ENCODE results near the gene MLF1.

The MLF1 gene

GRCh38 chr3:158600787-158601186 lies 29.8 kb downstream of the MLF1 start:
- no peak overlapping the region for H3K23ac ChIP-seq (ENCODE audit: low read length in 2 of 2)
- no peak overlapping the region for H2AFZ ChIP-seq (ENCODE audit: low read depth, low read length)
- H3K14ac ChIP-seq (ENCODE audit: low read length in 2 of 2), result no peak overlapping the region
- H4K91ac ChIP-seq (ENCODE audit: low read length), result no peak overlapping the region
- no peak overlapping the region for H2BK15ac ChIP-seq (ENCODE audit: low read depth, poor library complexity, severe bottlenecking)
- no peak for DNase-seq
- no peaks in the 10 kb centered on the region for H3K79me1 ChIP-seq (replicated peaks; ENCODE audit: low read length, poor library complexity, severe bottlenecking)
- no peak overlapping the region for H3K4ac ChIP-seq (ENCODE audit: low read depth in 1 of 2, low read length in 2 of 2)
- no peak overlapping the region for H2AK5ac ChIP-seq (ENCODE audit: low read length, severe bottlenecking)
- whole genome bisulfite sequencing, result 100% methylated on average over 2 of the region's 2 CpGs
- H2BK12ac ChIP-seq (ENCODE audit: low read length in 2 of 2), result no peak overlapping the region
- no peak overlapping the region for H3K4me2 ChIP-seq (ENCODE audit: low read length, poor library complexity, severe bottlenecking)
- no peak overlapping the region for H2BK5ac ChIP-seq (ENCODE audit: low read depth, low read length, poor library complexity, severe bottlenecking)
- H3K4me1 ChIP-seq (ENCODE audit: control insufficient read depth, insufficient read depth, low read depth, low read length), result no peaks in the 10 kb centered on the region
- H3K4me3 ChIP-seq (ENCODE audit: insufficient read depth in 1 of 2, low read depth in 1 of 2, low read length in 2 of 2), result no peak overlapping the region
- H2BK120ac ChIP-seq (ENCODE audit: low read depth, low read length), result no peak overlapping the region
- no peaks in the 10 kb centered on the region for H3K9me3 ChIP-seq (ENCODE audit: control insufficient read depth, low read length)
- no peak overlapping the region for H3K27ac ChIP-seq (ENCODE audit: low read length, poor library complexity, severe bottlenecking)
- H4K8ac ChIP-seq (ENCODE audit: low read length), result no peak overlapping the region
- H3K9ac ChIP-seq (ENCODE audit: low read length), result no peak overlapping the region
- no peaks in the 10 kb centered on the region for H3K36me3 ChIP-seq (ENCODE audit: control insufficient read depth in 1 of 2, insufficient read depth in 2 of 2, low read depth in 1 of 2, low read length in 2 of 2)
- no peak overlapping the region for H3K18ac ChIP-seq (ENCODE audit: low read depth in 1 of 2, low read length in 2 of 2)
- no peaks in the 10 kb centered on the region for H3K27me3 ChIP-seq (ENCODE audit: control insufficient read depth in 1 of 2, insufficient read depth in 1 of 2, low read length in 2 of 2)

GRCh38 chr3:158602227-158602626 lies 31.2 kb downstream of the MLF1 start:
- Histone ChIP-seq H2AFZ (ENCODE audit: low read depth, low read length) (no peak overlapping the region), H3K27me3 (ENCODE audit: control insufficient read depth in 1 of 2, insufficient read depth in 1 of 2, low read length in 2 of 2) (no peaks in the 10 kb centered on the region), H3K4me2 (ENCODE audit: low read length, poor library complexity, severe bottlenecking) (no peak overlapping the region), H4K8ac (ENCODE audit: low read length) (no peak overlapping the region), H3K9ac (ENCODE audit: low read length) (no peak overlapping the region), H2BK5ac (ENCODE audit: low read depth, low read length, poor library complexity, severe bottlenecking) (no peak overlapping the region), H3K4me3 (ENCODE audit: insufficient read depth in 1 of 2, low read depth in 1 of 2, low read length in 2 of 2) (no peak overlapping the region), H2BK120ac (ENCODE audit: low read depth, low read length) (no peak overlapping the region), H3K14ac (ENCODE audit: low read length in 2 of 2) (no peak overlapping the region), H3K18ac (ENCODE audit: low read depth in 1 of 2, low read length in 2 of 2) (no peak overlapping the region), H3K27ac (ENCODE audit: low read length, poor library complexity, severe bottlenecking) (no peak overlapping the region), H4K91ac (ENCODE audit: low read length) (no peak overlapping the region), H2AK5ac (ENCODE audit: low read length, severe bottlenecking) (no peak overlapping the region), H3K9me3 (ENCODE audit: control insufficient read depth, low read length) (no peaks in the 10 kb centered on the region), H3K4me1 (ENCODE audit: control insufficient read depth, insufficient read depth, low read depth, low read length) (no peaks in the 10 kb centered on the region), H3K23ac (ENCODE audit: low read length in 2 of 2) (no peak overlapping the region), H3K4ac (ENCODE audit: low read depth in 1 of 2, low read length in 2 of 2) (no peak overlapping the region), H2BK15ac (ENCODE audit: low read depth, poor library complexity, severe bottlenecking) (no peak overlapping the region), H3K36me3 (ENCODE audit: control insufficient read depth in 1 of 2, insufficient read depth in 2 of 2, low read depth in 1 of 2, low read length in 2 of 2) (no peaks in the 10 kb centered on the region), H3K79me1 (replicated peaks; ENCODE audit: low read length, poor library complexity, severe bottlenecking) (no peaks in the 10 kb centered on the region), H2BK12ac (ENCODE audit: low read length in 2 of 2) (no peak overlapping the region)
- no peak for DNase-seq

- H2BK5ac ChIP-seq (ENCODE audit: low read depth, low read length, poor library complexity, severe bottlenecking), result no peak overlapping the region
- no CpG with 5 or more reads among the region's 1 CpG for WGBS
- H3K9ac ChIP-seq (ENCODE audit: low read length), result no peak overlapping the region
- H3K4me3 ChIP-seq (ENCODE audit: insufficient read depth in 1 of 2, low read depth in 1 of 2, low read length in 2 of 2), result no peak overlapping the region
- H2AK5ac ChIP-seq (ENCODE audit: low read length, severe bottlenecking), result no peak overlapping the region
- no peak overlapping the region for H3K23ac ChIP-seq (ENCODE audit: low read length in 2 of 2)
- no peaks in the 10 kb centered on the region for H3K27me3 ChIP-seq (ENCODE audit: control insufficient read depth in 1 of 2, insufficient read depth in 1 of 2, low read length in 2 of 2)
- H3K4me1 ChIP-seq (ENCODE audit: control insufficient read depth, insufficient read depth, low read depth, low read length), result no peaks in the 10 kb centered on the region
- no peak overlapping the region for H3K4me2 ChIP-seq (ENCODE audit: low read length, poor library complexity, severe bottlenecking)
- H2AFZ ChIP-seq (ENCODE audit: low read depth, low read length), result no peak overlapping the region
- no peak overlapping the region for H3K27ac ChIP-seq (ENCODE audit: low read length, poor library complexity, severe bottlenecking)
- no peak overlapping the region for H3K14ac ChIP-seq (ENCODE audit: low read length in 2 of 2)
- H2BK15ac ChIP-seq (ENCODE audit: low read depth, poor library complexity, severe bottlenecking), result no peak overlapping the region
- H2BK120ac ChIP-seq (ENCODE audit: low read depth, low read length), result no peak overlapping the region
- no peak overlapping the region for H3K18ac ChIP-seq (ENCODE audit: low read depth in 1 of 2, low read length in 2 of 2)
- H3K79me1 ChIP-seq (replicated peaks; ENCODE audit: low read length, poor library complexity, severe bottlenecking), result no peaks in the 10 kb centered on the region
- no peak for DNase-seq
- no peak overlapping the region for H3K4ac ChIP-seq (ENCODE audit: low read depth in 1 of 2, low read length in 2 of 2)
- H2BK12ac ChIP-seq (ENCODE audit: low read length in 2 of 2), result no peak overlapping the region
- H4K91ac ChIP-seq (ENCODE audit: low read length), result no peak overlapping the region
- H3K36me3 ChIP-seq (ENCODE audit: control insufficient read depth in 1 of 2, insufficient read depth in 2 of 2, low read depth in 1 of 2, low read length in 2 of 2), result no peaks in the 10 kb centered on the region
- peaks cover 16% of the 10 kb centered on the region for H3K9me3 ChIP-seq (ENCODE audit: control insufficient read depth, low read length)
- no peak overlapping the region for H4K8ac ChIP-seq (ENCODE audit: low read length)
Measured at GRCh38 chr3:158617982-158618875, 47.2 kb downstream of the MLF1 start.

- H3K9ac ChIP-seq (ENCODE audit: low read length), result no peak overlapping the region
- no peak overlapping the region for H3K14ac ChIP-seq (ENCODE audit: low read length in 2 of 2)
- H2BK12ac ChIP-seq (ENCODE audit: low read length in 2 of 2), result no peak overlapping the region
- DNase-seq, result no peak
- no peak overlapping the region for H2AK5ac ChIP-seq (ENCODE audit: low read length, severe bottlenecking)
- no CpG with 5 or more reads among the region's 1 CpG for WGBS
- H3K23ac ChIP-seq (ENCODE audit: low read length in 2 of 2), result no peak overlapping the region
- no peak overlapping the region for H3K4me3 ChIP-seq (ENCODE audit: insufficient read depth in 1 of 2, low read depth in 1 of 2, low read length in 2 of 2)
- no peak overlapping the region for H2BK120ac ChIP-seq (ENCODE audit: low read depth, low read length)
- H3K4ac ChIP-seq (ENCODE audit: low read depth in 1 of 2, low read length in 2 of 2), result no peak overlapping the region
- H3K27ac ChIP-seq (ENCODE audit: low read length, poor library complexity, severe bottlenecking), result no peak overlapping the region
- no peak overlapping the region for H2BK5ac ChIP-seq (ENCODE audit: low read depth, low read length, poor library complexity, severe bottlenecking)
- no peak overlapping the region for H4K8ac ChIP-seq (ENCODE audit: low read length)
- no peak overlapping the region for H2BK15ac ChIP-seq (ENCODE audit: low read depth, poor library complexity, severe bottlenecking)
- H4K91ac ChIP-seq (ENCODE audit: low read length), result no peak overlapping the region
- H3K18ac ChIP-seq (ENCODE audit: low read depth in 1 of 2, low read length in 2 of 2), result no peak overlapping the region
- no peak overlapping the region for H2AFZ ChIP-seq (ENCODE audit: low read depth, low read length)
- no peaks in the 10 kb centered on the region for H3K4me1 ChIP-seq (ENCODE audit: control insufficient read depth, insufficient read depth, low read depth, low read length)
- H3K27me3 ChIP-seq (ENCODE audit: control insufficient read depth in 1 of 2, insufficient read depth in 1 of 2, low read length in 2 of 2), result no peaks in the 10 kb centered on the region
- no peaks in the 10 kb centered on the region for H3K9me3 ChIP-seq (ENCODE audit: control insufficient read depth, low read length)
- H3K79me1 ChIP-seq (replicated peaks; ENCODE audit: low read length, poor library complexity, severe bottlenecking), result no peaks in the 10 kb centered on the region
- H3K4me2 ChIP-seq (ENCODE audit: low read length, poor library complexity, severe bottlenecking), result no peak overlapping the region
- H3K36me3 ChIP-seq (ENCODE audit: control insufficient read depth in 1 of 2, insufficient read depth in 2 of 2, low read depth in 1 of 2, low read length in 2 of 2), result no peaks in the 10 kb centered on the region
Measured at GRCh38 chr3:158625881-158626280, 54.9 kb downstream of the MLF1 start.
